ENCODE data around the gene PWWP2B. TPM values are rescaled to one million over a fixed set of nuclear protein-coding genes. Genes with fewer than 3 reads are reported as not detected.

Gene PWWP2B
- total and polyA plus RNA-seq, 2 experiments from 2014 or later = 11.8 to 35.7 TPM

GRCh38 chr10:132443983-132444876, 47.2 kb downstream of the PWWP2B start:
- no peaks in the 10 kb centered on the region for H3K36me3 ChIP-seq
- DNase-seq (ENCODE audit: low read depth in 1 of 2, low spot score in 1 of 2) = peak; percentile 27 to 38
- no peak overlapping the region for H3K27ac ChIP-seq
- H3K4me3 ChIP-seq = no peak overlapping the region
- H3K27me3 ChIP-seq = no peaks in the 10 kb centered on the region
- no peaks in the 10 kb centered on the region for H3K9me3 ChIP-seq (ENCODE audit: low read depth)
- TF ChIP-seq CTCF (IDR thresholded peaks at IDR 0.05; ENCODE audit: low read depth, low read length) = no peak
- peaks cover 20% of the 10 kb centered on the region for H3K4me1 ChIP-seq (ENCODE audit: low read depth)

- Histone ChIP-seq H3K27me3 (no peaks in the 10 kb centered on the region), H3K4me1 (ENCODE audit: low read depth) (peaks cover 20% of the 10 kb centered on the region), H3K36me3 (no peaks in the 10 kb centered on the region), H3K9me3 (ENCODE audit: low read depth) (no peaks in the 10 kb centered on the region), H3K27ac (peak overlapping the region; percentile 43), H3K4me3 (no peak overlapping the region)
- no peak for TF ChIP-seq CTCF (IDR thresholded peaks at IDR 0.05; ENCODE audit: low read depth, low read length)
- DNase-seq (ENCODE audit: low read depth in 1 of 2, low spot score in 1 of 2) = no peak
These were observed 47.9 kb downstream of the PWWP2B start for GRCh38 chr10:132444877-132445351.

- Histone ChIP-seq H3K4me1 (ENCODE audit: low read depth) (peaks cover 20% of the 10 kb centered on the region), H3K27ac (no peak overlapping the region), H3K27me3 (no peaks in the 10 kb centered on the region), H3K9me3 (ENCODE audit: low read depth) (no peaks in the 10 kb centered on the region), H3K4me3 (no peak overlapping the region), H3K36me3 (no peaks in the 10 kb centered on the region)
- DNase-seq (ENCODE audit: low read depth in 1 of 2, low spot score in 1 of 2) = no peak
- TF ChIP-seq CTCF (IDR thresholded peaks at IDR 0.05; ENCODE audit: low read depth, low read length) = no peak
These were observed 48.7 kb downstream of the PWWP2B start for GRCh38 chr10:132445516-132446194.

GRCh38 chr10:132446195-132446581, 49.2 kb downstream of the PWWP2B start:
- peaks cover 20% of the 10 kb centered on the region for H3K4me1 ChIP-seq (ENCODE audit: low read depth)
- no peak overlapping the region for H3K27ac ChIP-seq

More at GRCh38 chr10:132446195-132446581, 49.2 kb downstream of the PWWP2B start:
- no peak for TF ChIP-seq CTCF (IDR thresholded peaks at IDR 0.05; ENCODE audit: low read depth, low read length)
- DNase-seq (ENCODE audit: low read depth in 1 of 2, low spot score in 1 of 2) = no peak
- H3K4me3 ChIP-seq = no peak overlapping the region
- no peaks in the 10 kb centered on the region for H3K9me3 ChIP-seq (ENCODE audit: low read depth)
- no peaks in the 10 kb centered on the region for H3K27me3 ChIP-seq
- no peaks in the 10 kb centered on the region for H3K36me3 ChIP-seq
